Peyer's patch (tissue), 4 donors: ENCODE results near the gene ZGLP1.

ENCODE experiments used
- CTCF ChIP-seq, 6 experiments: fragments of 450-650 bp in 4 of 6; fragments of 200-600 bp in 2 of 6; sonication (generic) in 1 of 6; IDR thresholded peaks; one replicate each; pipeline ENCODE4 v1.5.1; 2017 to 2019; ENCODE audit warnings: antibody characterized with exemption in 6 of 6, mild to moderate bottlenecking in 3 of 6, moderate library complexity in 1 of 6
- POLR2A ChIP-seq, 2 donors: fragments of 450-650 bp; IDR thresholded peaks; one replicate each; pipeline ENCODE4 v1.5.1; 2017; ENCODE audit warnings: antibody characterized with exemption in 2 of 2, mild to moderate bottlenecking in 2 of 2, moderate library complexity in 2 of 2

DNA sequence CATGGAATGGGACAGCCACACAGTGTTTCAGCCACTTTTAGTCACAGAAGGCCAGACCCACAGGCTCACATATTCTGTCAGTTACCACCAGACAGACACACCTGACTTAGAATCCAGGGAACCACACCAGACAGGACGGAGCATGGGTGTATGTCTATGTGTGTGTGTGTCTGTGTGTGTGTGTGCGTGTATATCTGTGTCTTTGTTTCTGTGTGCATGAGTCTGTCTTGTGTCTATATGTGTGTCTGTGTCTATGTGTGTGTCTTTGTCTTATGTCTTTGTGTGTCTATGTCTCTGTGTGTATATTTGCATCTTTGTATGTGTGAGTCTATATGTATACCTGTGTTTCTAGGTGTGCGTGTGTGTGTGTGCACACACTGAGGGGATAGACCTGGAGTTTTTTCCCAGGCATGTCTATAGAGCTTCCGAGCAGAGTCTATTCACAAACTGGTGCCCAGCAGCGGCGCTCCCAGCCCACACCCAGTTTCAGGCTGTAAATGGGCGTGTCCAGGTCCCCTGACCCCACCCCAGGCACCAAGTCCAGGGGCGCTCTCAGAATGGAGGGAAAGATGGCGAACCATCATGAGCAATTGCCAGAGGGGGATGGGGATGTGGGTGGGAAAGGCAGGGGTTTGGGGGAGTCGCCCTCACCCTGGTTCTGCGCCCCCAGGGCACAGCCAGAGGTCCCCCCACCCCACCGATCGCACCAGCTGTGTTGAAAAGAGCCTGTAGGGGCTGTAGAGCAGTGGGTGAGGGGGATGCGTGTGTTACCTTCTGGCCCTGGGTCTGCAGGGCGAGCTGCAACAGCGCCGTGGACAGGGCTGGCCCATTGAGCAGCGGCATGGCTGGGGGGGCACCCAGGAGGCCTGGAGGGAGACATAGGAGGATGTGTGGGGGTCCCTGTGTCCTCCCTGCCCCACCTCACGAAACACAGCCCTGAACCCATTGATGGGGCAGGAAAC lies 12.5 kb upstream of the ZGLP1 start:
- TF ChIP-seq CTCF (IDR thresholded peaks at IDR 0.05) (no peak), POLR2A (IDR thresholded peaks at IDR 0.05) (no peak)
